ENCODE measurements around the gene BTBD9.

GRCh38 chr6:38427492-38428210 lies 212.1 kb downstream of the BTBD9 start:
- TF ChIP-seq POLR2A (IDR thresholded peaks at IDR 0.05) = no peak
- TF ChIP-seq CTCF (IDR thresholded peaks at IDR 0.05) = no peak
- no peak for TF ChIP-seq POLR2AphosphoS5 (IDR thresholded peaks at IDR 0.05)
